Measurements from ENCODE around the gene IL18RAP.

The IL18RAP gene

DNA sequence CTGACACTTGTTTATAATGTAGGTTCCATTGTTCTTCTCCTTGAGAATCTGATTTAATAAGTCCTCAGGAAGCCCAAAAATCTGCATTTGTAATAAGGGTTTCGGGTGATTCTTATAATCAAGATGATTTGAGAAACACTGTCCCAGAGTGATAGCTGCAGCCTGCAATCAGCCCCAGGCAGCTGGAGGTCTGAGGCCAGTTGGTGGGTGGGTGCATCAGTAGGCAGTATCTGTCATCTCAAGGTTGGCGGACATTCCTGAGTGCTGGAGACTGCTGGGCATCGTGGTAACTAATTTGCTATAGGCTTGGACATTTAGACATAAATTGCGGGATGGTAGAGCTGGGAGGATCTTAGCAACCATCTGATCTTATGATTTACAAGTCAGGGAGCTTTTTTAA, 2.7 kb upstream of the IL18RAP start:
- no peak overlapping the region for H3K4me3 ChIP-seq (replicated peaks; ENCODE audit: low read depth, low read length)
- TF ChIP-seq, protein P1, sequence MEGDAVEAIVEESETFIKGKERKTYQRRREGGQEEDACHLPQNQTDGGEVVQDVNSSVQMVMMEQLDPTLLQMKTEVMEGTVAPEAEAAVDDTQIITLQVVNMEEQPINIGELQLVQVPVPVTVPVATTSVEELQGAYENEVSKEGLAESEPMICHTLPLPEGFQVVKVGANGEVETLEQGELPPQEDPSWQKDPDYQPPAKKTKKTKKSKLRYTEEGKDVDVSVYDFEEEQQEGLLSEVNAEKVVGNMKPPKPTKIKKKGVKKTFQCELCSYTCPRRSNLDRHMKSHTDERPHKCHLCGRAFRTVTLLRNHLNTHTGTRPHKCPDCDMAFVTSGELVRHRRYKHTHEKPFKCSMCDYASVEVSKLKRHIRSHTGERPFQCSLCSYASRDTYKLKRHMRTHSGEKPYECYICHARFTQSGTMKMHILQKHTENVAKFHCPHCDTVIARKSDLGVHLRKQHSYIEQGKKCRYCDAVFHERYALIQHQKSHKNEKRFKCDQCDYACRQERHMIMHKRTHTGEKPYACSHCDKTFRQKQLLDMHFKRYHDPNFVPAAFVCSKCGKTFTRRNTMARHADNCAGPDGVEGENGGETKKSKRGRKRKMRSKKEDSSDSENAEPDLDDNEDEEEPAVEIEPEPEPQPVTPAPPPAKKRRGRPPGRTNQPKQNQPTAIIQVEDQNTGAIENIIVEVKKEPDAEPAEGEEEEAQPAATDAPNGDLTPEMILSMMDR (IDR thresholded peaks at IDR 0.05; ENCODE audit: low read length, missing control alignments), result no peak

DNA sequence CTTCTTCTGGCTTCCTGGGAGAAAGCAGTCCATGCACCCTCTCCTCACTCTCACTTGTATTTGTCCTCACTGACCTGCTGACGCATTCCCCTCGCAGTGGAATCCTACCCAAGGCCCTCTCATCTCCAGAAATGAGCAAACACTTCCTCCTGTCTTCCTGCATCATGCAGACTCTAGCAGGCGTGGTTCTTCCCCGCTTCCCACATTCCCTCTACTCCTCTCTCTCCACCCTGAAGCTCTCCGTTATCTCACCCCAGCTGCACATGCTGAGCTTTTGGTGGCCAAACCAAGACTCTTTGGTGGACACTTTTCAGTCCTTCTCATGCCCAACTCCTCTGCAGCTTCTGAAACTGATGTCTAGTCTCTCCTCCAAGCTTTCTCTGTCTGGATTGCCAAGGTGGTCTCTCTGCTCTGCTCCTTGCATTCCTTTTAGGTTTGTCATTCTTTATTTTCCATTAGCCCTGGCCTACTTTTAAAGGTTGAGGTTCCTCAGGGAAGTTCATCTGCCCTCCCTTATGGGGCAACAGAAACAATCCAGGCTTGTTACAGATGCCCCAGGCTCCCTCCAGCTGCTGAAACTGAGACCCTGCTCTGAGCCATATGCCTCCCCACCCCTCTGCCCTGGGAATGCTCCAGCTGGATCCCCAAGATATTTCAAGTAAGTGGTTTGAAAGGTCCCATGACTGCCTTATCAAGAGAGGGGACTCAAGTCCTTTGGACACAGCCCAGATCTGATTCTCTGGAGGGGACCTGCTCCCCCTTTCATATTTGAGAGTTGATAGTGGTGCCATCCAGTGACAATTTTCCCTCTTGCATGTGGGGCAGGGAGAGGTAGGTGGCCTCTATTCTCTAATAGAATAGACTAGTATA, 835 bp upstream of the IL18RAP start:
- TF ChIP-seq, protein P1 (IDR thresholded peaks at IDR 0.05; ENCODE audit: low read length, missing control alignments), result no peak
- no peak for DNase-seq (ENCODE audit: low read depth)
- no peak overlapping the region for H3K4me3 ChIP-seq (replicated peaks; ENCODE audit: low read depth, low read length)

More for the DNA sequence above, 2.7 kb upstream of the IL18RAP start:
- no peak for DNase-seq (ENCODE audit: low read depth)

DNA sequence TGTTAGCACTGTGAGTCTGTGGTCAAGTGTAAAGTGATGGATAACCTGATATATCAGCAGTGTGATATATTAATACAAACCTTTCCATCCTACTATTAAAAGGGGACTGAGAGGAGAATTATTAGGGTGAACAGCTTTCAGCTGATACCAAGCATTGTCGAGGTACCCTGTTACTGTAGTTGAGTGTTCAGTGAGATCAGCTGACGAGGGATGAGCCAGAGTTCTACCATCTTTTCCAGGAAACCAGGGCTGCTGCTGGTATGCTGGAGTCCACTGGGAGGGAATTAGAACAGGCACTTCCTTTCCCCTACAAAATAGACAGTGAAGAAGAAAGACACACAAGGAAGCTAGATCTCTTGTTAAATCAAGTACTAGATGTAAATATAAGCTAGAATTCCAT, 408 bp downstream of the IL18RAP start:
- no peak for DNase-seq (ENCODE audit: low read depth)
- H3K4me3 ChIP-seq (replicated peaks; ENCODE audit: low read depth, low read length), result no peak overlapping the region

DNA sequence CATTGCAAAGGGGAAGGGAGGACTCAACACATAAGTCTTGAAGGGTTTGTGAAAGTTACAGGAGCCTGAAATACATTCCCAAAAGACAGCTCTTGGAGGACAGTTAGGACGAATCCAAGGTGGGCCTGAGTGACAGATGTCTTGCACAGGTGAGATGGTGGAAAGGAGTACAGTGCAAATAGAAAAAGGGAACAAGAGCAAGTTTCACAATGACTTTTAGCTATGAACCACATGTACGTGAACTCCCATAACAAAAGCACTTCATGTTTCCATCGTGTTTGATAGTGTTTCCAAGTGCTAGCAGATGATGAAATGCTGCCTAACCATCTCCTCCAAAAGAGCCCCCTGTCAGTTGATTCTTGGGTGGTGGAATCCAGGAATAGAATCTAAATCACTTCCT, 1.8 kb downstream of the IL18RAP start:
- TF ChIP-seq, protein P1 (IDR thresholded peaks at IDR 0.05; ENCODE audit: low read length, missing control alignments), result no peak
- no peak overlapping the region for H3K4me3 ChIP-seq (replicated peaks; ENCODE audit: low read depth, low read length)
- no peak for DNase-seq (ENCODE audit: low read depth)

More for the DNA sequence above, 408 bp downstream of the IL18RAP start:
- TF ChIP-seq, protein P1 (IDR thresholded peaks at IDR 0.05; ENCODE audit: low read length, missing control alignments), result no peak

DNA sequence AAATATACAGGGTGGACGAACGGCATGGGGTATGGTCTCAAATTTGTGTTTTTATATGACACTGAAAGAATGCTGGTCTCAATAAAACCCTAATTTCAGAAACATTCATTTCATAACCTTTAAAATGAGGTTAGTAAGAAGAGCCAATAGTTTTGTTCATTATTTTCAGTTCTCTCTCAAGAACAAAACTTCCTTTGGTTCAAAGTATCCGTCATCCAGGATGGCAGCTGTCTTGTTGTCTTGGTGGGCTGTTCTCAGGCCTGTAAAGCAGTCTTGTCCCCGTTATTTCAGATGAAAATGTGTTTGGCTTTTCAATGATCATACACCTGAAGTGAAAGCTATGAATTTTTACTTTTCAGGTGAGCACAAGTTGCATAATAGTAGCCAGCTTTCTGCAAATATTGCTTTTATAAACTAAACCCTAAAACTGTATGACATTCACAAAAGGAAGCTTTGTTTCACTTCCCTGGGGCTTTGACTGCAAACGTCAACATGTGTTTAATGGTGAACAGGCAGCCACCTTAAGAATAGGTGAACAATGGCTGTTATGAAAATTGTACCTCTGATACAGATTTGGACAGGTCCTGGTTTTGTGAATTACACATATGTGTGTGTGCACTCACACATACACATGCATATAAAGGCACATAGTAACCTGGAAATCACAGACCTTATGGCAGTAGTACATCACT, 2.6 kb downstream of the IL18RAP start:
- no peak overlapping the region for H3K4me3 ChIP-seq (replicated peaks; ENCODE audit: low read depth, low read length)
- TF ChIP-seq, protein P1 (IDR thresholded peaks at IDR 0.05; ENCODE audit: low read length, missing control alignments), result no peak
- DNase-seq (ENCODE audit: low read depth), result no peak

DNA sequence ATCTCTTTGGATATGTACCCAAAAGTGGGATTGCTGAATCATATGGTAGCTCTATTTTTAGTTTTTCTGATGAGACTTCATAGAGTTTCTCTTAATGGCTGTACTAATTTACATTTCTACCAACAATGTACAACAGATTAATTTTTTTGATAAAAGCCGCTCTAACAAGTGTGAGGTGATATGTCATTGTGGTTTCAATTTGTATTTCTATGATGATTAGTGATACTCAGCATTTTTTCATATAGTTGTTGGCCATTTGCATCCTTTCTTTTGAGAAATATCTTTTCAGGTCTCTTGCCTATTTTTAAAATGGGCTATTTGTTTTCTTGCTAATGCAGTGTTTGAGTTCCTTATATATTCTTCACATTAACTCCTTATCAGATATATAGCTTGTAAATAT, 4.3 kb downstream of the IL18RAP start:
- TF ChIP-seq, protein P1 (IDR thresholded peaks at IDR 0.05; ENCODE audit: low read length, missing control alignments), result no peak
- DNase-seq (ENCODE audit: low read depth), result no peak
- H3K4me3 ChIP-seq (replicated peaks; ENCODE audit: low read depth, low read length), result no peak overlapping the region

All from fibroblast of pulmonary artery (primary cell).